Adrenal gland (tissue), 5 donors: ENCODE results near the gene NUCB1.

Source experiments
- POLR2A ChIP-seq, 2 donors: fragments of 450-650 bp; IDR thresholded peaks; one replicate each; pipeline ENCODE4 v1.6.1; 2017; ENCODE audit warnings: antibody characterized with exemption in 2 of 2, mild to moderate bottlenecking in 2 of 2, moderate library complexity in 1 of 2
- TF ChIP-seq, protein P1 (sequence below), 6 experiments: fragments of 450-650 bp in 4 of 6; fragments of 200-600 bp in 2 of 6; sonication (generic) in 1 of 6; IDR thresholded peaks; 1 replicate in 5 of 6; 2 replicates in 1 of 6; pipeline versions ENCODE4 v1.5.1 to v1.8.0; 2016 to 2021; ENCODE audit warnings: antibody characterized with exemption in 6 of 6, mild to moderate bottlenecking in 2 of 6, moderate library complexity in 1 of 6
- donor health status: DM: no; HTN: no; CAD: no.

DNA sequence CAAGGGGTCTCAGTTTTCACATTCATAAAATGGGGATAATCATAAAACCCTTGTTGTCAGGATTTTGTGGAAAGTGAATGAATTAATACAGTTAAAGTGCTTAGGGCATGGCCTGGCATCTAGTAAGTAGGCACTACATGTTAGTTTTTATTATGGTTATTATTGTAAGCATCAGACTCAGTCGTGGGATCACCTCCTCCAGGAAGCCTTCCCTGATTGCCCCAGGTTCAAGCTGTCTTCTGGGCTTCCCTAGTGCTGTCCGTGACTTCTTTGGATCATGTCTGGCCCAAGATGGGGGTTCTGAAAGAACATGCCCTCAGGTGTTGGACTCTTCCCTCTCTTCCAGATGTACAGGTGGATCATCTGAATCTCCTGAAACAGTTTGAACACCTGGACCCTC lies 10.7 kb downstream of the NUCB1 start:
- TF ChIP-seq, protein P1, sequence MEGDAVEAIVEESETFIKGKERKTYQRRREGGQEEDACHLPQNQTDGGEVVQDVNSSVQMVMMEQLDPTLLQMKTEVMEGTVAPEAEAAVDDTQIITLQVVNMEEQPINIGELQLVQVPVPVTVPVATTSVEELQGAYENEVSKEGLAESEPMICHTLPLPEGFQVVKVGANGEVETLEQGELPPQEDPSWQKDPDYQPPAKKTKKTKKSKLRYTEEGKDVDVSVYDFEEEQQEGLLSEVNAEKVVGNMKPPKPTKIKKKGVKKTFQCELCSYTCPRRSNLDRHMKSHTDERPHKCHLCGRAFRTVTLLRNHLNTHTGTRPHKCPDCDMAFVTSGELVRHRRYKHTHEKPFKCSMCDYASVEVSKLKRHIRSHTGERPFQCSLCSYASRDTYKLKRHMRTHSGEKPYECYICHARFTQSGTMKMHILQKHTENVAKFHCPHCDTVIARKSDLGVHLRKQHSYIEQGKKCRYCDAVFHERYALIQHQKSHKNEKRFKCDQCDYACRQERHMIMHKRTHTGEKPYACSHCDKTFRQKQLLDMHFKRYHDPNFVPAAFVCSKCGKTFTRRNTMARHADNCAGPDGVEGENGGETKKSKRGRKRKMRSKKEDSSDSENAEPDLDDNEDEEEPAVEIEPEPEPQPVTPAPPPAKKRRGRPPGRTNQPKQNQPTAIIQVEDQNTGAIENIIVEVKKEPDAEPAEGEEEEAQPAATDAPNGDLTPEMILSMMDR (IDR thresholded peaks at IDR 0.05), result no peak
- no peak for TF ChIP-seq POLR2A (IDR thresholded peaks at IDR 0.05)
